SIG-M5 treated with dmso at 0.1 percent for 504 hours (cell line): Measurements from ENCODE around the gene LIX1.
"Not testable (repeated sequence)": the region's sequence is repeated elsewhere in the genome, so short reads cannot be mapped to it uniquely, and the experiment has no call there.

Experiments
- DNase-seq: peaks from one replicate; lab custom pipeline; 2025; ENCODE audit not compliant: unreplicated experiment; lab: John Stamatoyannopoulos, UW

LIX1 gene

GRCh38 chr5:97142521-97143254 lies at the start of gene LIX1:
Gene LIX1 (minus strand): TSS chr5:97142611. CDS start chr5:97142576, 35 bp downstream.
- DNase-seq, result peak; percentile 61

GRCh38 chr5:97191893-97192292 lies 49.5 kb upstream of the LIX1 start:
- no peak for DNase-seq

GRCh38 chr5:97189523-97189922 lies 47.1 kb upstream of the LIX1 start:
- not testable (repeated sequence) for DNase-seq

- no peak for DNase-seq
These were observed 41.5 kb upstream of the LIX1 start for GRCh38 chr5:97183930-97184213.

- peak; percentile 97 for DNase-seq
These were observed 40.9 kb upstream of the LIX1 start, which contains the start of gene RIOK2 for GRCh38 chr5:97183100-97183929. Gene RIOK2 (minus strand): TSS chr5:97183247. CDS start chr5:97183191, 56 bp downstream.

GRCh38 chr5:97182571-97183099 lies 40.2 kb upstream of the LIX1 start:
- peak; percentile 41 for DNase-seq

- peak; percentile 13 for DNase-seq
These were observed 39.6 kb upstream of the LIX1 start for GRCh38 chr5:97181856-97182545.

GRCh38 chr5:97179457-97179856 lies 37.0 kb upstream of the LIX1 start:
- not testable (repeated sequence) for DNase-seq

- DNase-seq, result no peak
These were observed 29.8 kb upstream of the LIX1 start for GRCh38 chr5:97172227-97172626.

GRCh38 chr5:97171703-97172102 lies 29.3 kb upstream of the LIX1 start:
- no peak for DNase-seq

- DNase-seq, result peak; percentile 19
These were observed 25.0 kb upstream of the LIX1 start for GRCh38 chr5:97167435-97167834.

GRCh38 chr5:97165726-97166125 lies 23.3 kb upstream of the LIX1 start:
- DNase-seq, result no peak

GRCh38 chr5:97164846-97165245 lies 22.4 kb upstream of the LIX1 start:
- DNase-seq, result no peak

GRCh38 chr5:97163790-97164285 lies 21.4 kb upstream of the LIX1 start:
- DNase-seq, result no peak

- peak; percentile 43 for DNase-seq
These were observed 21.0 kb upstream of the LIX1 start for GRCh38 chr5:97163360-97163764.

- DNase-seq, result peak; percentile 57
These were observed 19.6 kb upstream of the LIX1 start for GRCh38 chr5:97162045-97162444.

GRCh38 chr5:97157689-97158088 lies 15.3 kb upstream of the LIX1 start:
- DNase-seq, result no peak

GRCh38 chr5:97151370-97151769 lies 9.0 kb upstream of the LIX1 start:
- DNase-seq, result no peak

- no peak for DNase-seq
These were observed 8.0 kb upstream of the LIX1 start for GRCh38 chr5:97150401-97150800.

- no peak for DNase-seq
These were observed 7.3 kb upstream of the LIX1 start for GRCh38 chr5:97149709-97150108.

GRCh38 chr5:97148288-97148687 lies 5.9 kb upstream of the LIX1 start:
- DNase-seq, result no peak
